IPS-NIHi7 (cell line): Measurements from ENCODE around the gene NPFF.
A peak's percentile ranks its signal among the peaks of the same experiment; 100 is the strongest.
"Not testable (repeated sequence)": the region's sequence is repeated elsewhere in the genome, so short reads cannot be mapped to it uniquely, and the experiment has no call there.

Experiments used
- DNase-seq: peaks from one replicate; pipeline ENCODE4 v3.0.0; 2012; ENCODE audit warnings: mixed read lengths; ENCODE audit errors: extremely low spot score

The NPFF gene

GRCh38 chr12:53496752-53497032, 10.6 kb downstream of the NPFF start:
- no peak for DNase-seq

DNA sequence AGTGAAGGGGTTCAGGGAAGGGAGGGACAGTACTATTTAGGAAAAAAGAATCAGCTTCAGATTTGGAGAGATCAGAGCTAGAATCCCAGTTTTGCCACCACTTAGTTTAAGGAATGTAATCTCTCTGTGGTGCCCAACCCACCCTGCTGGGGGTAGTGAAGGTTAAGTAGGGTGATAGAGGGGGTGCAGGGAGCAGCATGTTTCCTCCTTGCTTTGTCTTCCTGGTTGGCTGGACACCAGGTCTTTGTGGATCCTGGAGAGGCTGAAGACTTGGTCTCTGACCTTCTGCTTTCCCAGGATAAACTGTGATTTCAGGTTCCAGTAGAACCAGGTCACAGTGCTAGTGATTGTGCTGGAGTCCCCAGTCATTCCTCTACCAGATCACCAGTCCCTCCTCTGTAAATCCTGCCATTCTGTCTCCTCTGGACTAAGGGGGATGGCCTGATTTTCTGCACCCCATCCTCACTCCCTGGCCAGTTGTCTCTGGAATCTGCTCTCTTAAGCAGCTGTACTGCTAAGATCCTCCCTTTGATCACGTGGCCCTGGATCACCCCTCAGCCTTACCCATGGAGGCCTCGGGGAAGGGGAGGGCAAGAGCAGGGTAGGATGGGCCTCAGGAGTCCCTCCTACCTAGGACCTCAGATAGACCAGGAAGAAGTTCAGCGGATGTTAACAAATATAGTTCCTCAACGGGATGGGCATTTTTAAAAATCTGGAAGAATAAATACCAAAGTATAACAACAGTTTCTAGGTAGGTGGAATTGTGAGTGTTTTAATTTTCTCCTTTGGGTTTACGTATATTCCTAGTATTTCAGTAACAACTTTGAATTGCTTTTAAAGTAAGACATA, 11.2 kb downstream of the NPFF start:
- peak; percentile 55 for DNase-seq

GRCh38 chr12:53493610-53494391, 13.5 kb downstream of the NPFF start:
- DNase-seq = no peak

DNA sequence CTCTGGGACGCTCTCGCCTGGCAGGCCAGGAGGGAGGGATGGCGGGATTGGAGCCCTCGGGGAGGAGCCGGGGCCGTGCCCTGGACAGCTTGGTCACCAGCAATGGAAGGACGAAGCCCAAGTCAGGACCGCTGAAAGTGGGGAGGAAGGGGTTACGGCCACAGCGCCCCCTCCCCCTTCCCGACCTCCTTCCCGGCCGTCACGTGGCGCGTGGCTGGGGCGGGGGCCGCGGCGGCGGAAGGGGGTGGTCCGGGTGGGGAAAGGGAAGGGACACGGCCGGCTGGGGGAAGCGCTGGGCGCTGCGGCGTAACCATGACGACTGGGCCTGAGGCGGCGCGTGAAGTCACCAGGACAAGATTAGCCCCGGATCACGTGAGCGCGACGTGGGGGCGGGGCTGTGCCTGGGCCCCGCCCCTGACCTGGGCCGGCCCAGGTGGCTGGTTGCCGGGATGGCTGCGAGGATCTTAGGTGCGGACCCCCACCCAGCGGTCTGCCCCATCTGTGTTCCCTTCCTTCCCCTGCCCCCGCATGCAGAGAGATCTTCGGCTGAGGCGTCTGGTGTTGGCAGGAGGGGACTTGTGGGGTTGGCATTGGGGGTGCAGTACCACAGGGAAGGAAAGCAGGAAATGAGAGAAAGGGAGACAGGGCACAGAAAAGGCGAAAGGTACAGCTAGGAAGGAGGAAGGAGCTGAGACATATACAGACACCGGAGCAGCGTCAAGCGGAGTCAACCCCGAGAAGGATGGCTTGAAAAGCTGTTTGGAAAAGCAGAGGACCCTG, 14.3 kb downstream of the NPFF start:
- peak; percentile 87 for DNase-seq

DNA sequence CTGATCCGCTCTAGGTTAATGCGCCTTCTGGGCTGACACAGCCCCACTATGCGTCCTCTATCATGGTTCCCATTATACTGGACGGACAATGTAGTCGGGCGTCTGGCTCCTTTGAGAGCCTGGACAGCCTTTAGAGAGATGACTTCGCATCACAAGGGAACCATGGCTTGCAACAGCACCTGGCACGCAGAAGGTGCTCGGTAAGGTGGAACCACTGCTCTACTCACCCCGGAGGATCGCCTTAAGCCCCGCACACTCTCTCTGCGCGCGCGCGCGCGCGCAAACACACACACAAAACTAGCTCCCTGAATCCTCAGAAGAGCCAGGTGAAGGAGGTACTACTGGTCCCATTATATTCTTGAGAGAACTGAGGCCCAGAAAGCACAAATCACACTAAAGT, 15.1 kb downstream of the NPFF start:
- DNase-seq = no peak

DNA sequence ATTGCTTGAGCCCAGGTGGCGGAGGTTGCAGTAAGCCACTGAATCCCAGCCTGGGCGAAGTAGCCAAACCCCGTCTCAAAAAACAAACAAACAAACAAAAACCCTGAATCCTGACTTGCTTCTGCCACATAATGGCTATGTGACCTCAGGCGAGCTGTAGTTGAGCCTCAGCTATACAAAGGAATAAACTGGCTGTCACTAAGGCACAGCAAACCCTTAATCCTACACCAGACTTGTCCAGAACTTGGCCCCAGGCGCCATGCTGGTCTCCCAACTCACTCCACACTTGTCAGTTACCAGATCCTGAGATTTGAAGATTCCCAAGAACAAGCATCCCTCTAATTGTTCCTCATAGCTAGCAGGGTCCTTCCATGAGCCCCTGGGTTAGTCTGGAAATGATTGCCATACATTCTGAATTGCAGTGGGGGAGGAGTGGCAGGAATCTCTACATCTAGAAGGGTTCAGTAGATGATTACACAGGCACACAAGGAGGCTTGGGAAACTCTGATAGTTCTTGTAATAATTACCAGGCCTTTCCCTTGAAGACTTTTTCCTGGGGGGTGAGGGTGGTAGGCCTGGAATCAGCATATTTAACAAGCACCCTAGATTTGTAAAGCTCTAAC, 17.9 kb downstream of the NPFF start:
- no peak for DNase-seq

- DNase-seq = no peak
These were observed 20.4 kb downstream of the NPFF start for GRCh38 chr12:53486736-53487487.

DNA sequence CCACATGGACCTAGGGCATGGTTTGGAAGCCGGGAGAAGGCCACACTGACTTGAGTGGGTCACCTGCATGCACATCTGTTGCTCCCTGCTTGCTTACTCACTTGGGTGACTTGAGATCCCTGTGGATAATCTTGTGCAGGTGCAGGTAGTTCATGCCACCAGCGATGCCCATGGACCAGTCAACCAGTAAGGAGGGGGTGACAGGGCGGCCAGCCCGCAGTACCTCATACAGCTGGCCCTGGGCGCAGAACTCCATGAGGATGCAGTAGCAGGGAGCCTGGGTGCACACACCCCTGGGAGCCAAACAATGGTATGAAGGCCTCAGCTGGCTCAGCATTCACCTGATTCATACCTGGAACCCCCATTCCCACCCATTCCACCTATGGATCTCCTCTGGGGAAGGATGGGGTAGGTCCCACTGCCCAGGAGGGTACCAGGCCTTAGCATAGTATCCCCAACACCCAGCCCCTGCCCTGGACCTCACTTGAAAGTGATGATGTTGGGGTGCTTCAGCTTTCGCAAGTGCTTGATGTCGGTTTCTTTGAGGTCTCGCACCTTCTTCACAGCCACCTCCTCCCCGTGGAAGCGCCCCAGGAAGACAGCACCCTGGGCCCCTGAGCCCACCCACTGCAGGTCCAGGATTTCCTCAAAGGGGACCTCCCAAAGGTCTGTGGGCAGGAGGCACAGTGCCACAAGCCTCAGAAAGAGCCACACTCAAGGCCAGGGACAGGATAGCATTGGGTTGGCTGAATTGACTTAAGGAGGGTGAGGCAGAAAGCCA, 21.1 kb downstream of the NPFF start:
- no peak for DNase-seq

GRCh38 chr12:53484686-53485575, 22.4 kb downstream of the NPFF start:
- no peak for DNase-seq

DNA sequence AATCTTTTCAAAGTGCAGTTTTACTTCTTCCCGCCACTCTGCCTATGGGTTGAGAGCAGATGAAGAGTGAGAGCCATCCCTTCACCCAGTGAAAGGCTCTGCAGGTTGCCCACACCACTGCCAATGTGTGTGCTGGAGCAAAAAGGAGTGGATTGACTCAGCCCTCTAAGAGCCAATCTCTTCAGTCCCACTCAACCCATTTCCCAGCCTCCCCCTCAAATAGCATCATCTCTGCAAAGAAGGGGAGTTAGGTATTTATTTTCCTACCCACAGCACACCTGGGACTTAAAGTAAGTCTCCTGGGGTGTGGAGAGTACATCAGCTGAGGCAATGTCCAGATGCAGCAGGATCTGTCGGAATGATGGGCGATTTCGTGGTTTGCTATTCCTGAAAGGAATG, 23.3 kb downstream of the NPFF start:
- DNase-seq = no peak

DNA sequence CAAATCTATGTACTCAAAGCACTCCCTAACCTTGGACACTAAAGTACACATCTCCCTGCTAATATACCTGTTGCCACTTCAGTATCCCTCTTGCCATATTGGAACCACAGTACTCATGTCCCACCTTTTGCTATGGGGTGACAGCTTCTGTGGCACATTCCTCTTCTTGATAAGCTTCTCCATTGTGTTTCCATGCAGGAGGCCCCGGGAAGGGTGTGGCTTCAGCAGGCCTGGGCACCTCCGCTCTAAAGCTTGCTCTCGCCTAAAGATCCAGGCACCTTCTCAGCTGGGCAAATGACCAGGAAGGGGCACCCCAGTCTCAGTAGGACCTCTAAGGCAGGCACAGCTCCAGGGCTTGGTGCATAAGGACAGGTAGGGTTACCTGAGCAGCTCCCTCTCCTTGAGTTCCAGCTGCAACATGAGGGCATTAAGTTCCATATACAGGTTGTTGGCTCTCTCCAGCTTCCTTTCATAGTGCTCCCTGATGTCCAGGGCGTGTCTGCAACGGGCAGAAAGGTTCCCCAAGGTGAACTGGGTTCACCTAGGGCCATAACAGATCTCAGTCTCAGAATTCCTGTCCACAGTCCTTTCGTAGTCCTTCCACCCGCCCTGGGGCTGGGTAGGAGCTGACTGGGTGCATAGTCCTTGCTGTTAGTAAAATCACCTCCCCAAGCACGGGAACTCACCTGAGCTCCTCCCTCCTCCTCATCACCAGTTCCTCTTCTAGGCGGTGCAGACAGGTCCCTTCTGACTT, 23.9 kb downstream of the NPFF start:
- no peak for DNase-seq

DNA sequence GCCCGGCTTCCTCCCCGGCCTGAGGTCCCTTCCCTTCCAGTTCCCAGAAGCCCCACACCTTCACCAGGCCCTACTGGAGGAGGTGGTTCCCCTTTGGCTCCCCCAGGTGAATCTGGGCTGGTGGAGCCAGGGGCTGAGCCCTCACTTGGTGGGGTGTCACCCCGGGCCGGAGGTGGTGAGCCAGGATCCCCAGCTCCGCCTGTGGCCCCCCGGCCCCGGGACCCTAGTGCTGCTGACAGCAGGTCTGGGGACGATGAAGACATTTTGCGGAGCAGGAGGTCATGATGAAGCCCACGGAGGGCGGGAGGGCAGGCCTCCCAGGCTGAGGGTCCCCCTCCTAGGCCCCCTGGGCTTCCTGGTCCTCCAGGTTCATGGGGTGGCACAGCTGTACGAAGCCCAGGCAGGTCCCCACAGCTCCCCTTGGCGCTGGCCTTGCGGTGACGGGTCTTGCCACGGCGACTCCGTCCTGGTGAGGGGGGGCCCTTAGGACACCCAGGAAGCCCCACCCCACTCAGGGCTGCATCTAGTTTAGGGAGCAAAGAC, 24.6 kb downstream of the NPFF start:
- DNase-seq = no peak

DNA sequence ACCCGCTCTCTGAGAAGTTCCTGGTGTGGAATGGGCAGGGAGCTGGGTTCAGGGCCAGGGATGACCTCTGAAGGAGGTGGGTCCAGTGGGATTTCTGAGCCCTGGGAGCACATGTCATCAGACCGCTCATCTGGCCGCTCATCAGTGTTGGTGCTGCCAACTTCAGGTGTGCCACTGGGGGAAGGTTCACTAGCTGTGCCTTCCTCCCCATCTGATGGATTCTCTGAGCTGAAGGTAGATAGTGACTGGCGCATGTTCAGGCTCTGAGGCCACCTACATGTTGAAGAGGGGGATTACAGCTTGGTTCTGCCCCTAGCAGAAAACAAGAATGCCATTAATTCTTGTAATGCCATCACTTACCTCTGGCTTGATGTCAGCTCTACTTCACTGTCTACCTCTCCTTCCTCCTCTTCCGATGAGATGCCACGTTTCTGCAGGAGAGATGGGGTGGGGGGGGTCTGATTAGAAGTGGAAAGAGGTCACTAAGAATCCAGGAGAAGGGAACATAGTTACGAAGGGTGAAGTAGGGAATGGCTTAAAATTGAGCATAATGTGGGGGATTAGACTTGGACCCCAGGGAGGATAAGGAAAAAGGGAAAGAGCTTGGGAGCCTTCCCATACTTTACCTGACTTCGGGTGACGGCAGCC, 25.2 kb downstream of the NPFF start:
- DNase-seq = peak; percentile 49

GRCh38 chr12:53481458-53481857, 25.8 kb downstream of the NPFF start:
- DNase-seq = not testable (repeated sequence)

DNA sequence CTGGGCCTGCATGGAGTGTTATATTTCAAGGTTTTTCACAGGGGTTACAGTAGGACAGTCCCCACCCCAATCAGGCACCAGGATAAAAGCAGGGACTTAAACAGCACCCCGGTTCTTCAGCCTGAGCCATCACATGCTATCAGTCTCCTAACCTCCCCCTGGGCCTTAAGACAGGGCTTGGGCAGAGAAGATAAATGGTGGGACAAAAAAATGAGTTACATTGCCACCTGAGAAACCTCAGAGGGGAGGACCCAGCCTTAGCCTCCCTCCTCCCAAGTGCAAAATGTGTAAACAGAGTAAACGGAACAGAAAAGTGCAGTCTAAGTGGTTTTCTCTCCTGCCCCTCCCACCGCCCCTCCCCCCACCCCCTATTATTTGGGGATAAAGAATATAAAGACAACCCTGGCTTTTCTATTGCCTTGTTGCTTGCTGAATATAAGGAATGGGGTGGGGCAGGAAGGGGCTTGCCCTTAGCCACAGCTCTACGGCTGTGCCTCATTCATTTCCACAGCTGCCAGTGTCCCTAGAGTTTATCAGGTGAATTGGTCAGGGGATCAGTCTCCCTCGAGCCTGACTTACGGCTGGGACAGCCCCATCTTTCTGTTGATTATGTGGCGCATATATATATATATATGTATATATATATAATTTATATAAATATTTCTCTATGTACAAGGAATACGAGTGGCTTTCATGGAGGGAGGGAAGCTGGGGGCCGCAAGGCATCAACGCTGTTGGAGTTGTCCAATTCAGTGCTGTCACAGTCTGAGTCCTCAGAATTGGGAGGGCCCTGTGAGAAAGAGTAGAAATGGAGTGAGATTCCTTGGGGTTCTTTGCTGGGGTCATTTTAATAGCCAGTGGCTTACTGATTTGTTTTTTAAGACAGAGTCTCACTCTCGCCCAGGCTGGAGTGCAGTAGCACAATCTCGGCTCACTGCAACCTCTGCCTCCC, 26.5 kb downstream of the NPFF start:
- DNase-seq = no peak

DNA sequence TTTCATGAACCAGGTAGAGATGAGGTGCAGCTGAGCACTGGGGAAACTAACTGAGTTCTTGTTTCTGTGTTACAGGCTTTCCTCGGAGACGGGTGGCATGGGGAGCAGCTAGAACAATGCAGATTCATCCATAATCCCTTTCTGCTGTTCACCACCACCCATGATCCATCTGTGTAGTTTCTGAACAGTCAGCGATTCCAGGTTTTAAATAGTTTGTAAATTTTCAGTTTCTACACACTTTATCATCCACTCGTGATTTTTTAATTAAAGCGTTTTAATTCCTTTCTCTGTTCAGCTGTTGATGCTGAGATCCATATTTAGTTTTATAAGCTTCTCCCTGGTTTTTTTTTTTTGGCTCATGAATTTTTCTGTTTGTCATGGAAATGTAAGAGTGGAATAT, 28.0 kb downstream of the NPFF start:
- no peak for DNase-seq

DNA sequence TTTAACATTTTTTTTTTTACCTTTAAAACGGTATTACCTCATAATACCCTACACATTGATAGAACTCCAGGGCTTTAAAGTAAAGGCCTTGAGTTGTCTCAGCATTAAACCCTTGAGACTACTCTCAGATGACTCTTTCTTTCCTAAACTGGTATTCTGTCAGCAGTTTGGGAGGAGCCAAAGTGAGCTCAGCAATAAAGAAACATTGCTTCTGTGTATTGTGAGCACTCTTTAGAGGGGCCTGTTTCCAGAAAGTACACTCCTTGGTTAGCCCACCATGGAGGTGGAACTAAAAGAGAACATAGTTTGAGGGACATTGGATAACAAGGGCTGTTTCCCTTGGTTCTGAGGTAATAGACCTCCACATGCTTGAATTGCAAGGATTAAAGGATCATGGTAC, 28.4 kb downstream of the NPFF start:
- no peak for DNase-seq
